KMS-11 (cell line): ENCODE results near the gene NCK1.

Experiments used
- H2AFZ ChIP-seq: fragments of 200-600 bp; sonication (generic); 2 replicates; pipeline ENCODE4 v1.6.1; 2016; ENCODE audit warnings: antibody characterized with exemption, mixed run types, low read depth
- H3K27ac ChIP-seq: fragments of 200-600 bp; sonication (generic); 2 replicates; pipeline ENCODE4 v1.6.1; 2016; ENCODE audit warnings: mild to moderate bottlenecking, mixed run types
- H3K27me3 ChIP-seq: fragments of 200-600 bp; sonication (generic); 2 replicates; pipeline ENCODE4 v1.6.1; 2017; ENCODE audit warnings: mild to moderate bottlenecking, low read depth, mixed run types, moderate library complexity; ENCODE audit not compliant: insufficient read depth
- H3K36me3 ChIP-seq: fragments of 200-600 bp; sonication (generic); 2 replicates; pipeline ENCODE4 v1.6.1; 2017; ENCODE audit warnings: mild to moderate bottlenecking, mixed run types; ENCODE audit not compliant: insufficient read depth
- H3K4me1 ChIP-seq: fragments of 200-600 bp; sonication (generic); 2 replicates; pipeline ENCODE4 v1.6.1; 2016; ENCODE audit warnings: mild to moderate bottlenecking, low read depth, mixed run types; ENCODE audit not compliant: poor library complexity, severe bottlenecking
- H3K4me2 ChIP-seq: fragments of 200-600 bp; sonication (generic); 2 replicates; pipeline ENCODE4 v1.7.0; 2016; ENCODE audit warnings: mild to moderate bottlenecking, mixed run types
- H3K4me3 ChIP-seq: fragments of 200-600 bp; sonication (generic); IDR thresholded peaks from 2 replicates; pipeline ENCODE4 v1.6.1; 2017; ENCODE audit warnings: low read depth, low read length, mixed read lengths; ENCODE audit not compliant: insufficient read depth
- H3K79me2 ChIP-seq: fragments of 200-600 bp; sonication (generic); 2 replicates; pipeline ENCODE4 v1.6.1; 2016; ENCODE audit warnings: low read depth, mixed run types; ENCODE audit not compliant: insufficient read depth
- H3K9ac ChIP-seq: fragments of 200-600 bp; sonication (generic); 2 replicates; pipeline ENCODE4 v1.6.1; 2016; ENCODE audit warnings: mild to moderate bottlenecking, mixed run types
- H4K20me1 ChIP-seq: fragments of 200-600 bp; sonication (generic); 2 replicates; pipeline ENCODE4 v1.6.1; 2016; ENCODE audit warnings: mild to moderate bottlenecking, mixed run types; ENCODE audit not compliant: insufficient read depth
- TF ChIP-seq, protein P1 (sequence below): fragments of 200-600 bp; sonication (generic); conservative IDR thresholded peaks from 2 replicates; pipeline ENCODE4 v1.6.1; 2017; ENCODE audit warnings: low read depth, mild to moderate bottlenecking, antibody characterized with exemption, low read length, moderate library complexity, mixed read lengths

NCK1 gene

GRCh38 chr3:136990826-136991225 lies 128.8 kb downstream of the NCK1 start:
- H3K79me2 ChIP-seq, result no peaks in the 10 kb centered on the region
- no peaks in the 10 kb centered on the region for H4K20me1 ChIP-seq
- no peak overlapping the region for H3K27ac ChIP-seq
- H3K9ac ChIP-seq, result no peak overlapping the region
- H3K4me1 ChIP-seq, result no peaks in the 10 kb centered on the region
- H3K36me3 ChIP-seq, result no peaks in the 10 kb centered on the region
- no peak overlapping the region for H3K4me3 ChIP-seq
- no peak overlapping the region for H3K4me2 ChIP-seq
- H3K27me3 ChIP-seq, result no peaks in the 10 kb centered on the region
- no peak overlapping the region for H2AFZ ChIP-seq
- TF ChIP-seq, protein P1, sequence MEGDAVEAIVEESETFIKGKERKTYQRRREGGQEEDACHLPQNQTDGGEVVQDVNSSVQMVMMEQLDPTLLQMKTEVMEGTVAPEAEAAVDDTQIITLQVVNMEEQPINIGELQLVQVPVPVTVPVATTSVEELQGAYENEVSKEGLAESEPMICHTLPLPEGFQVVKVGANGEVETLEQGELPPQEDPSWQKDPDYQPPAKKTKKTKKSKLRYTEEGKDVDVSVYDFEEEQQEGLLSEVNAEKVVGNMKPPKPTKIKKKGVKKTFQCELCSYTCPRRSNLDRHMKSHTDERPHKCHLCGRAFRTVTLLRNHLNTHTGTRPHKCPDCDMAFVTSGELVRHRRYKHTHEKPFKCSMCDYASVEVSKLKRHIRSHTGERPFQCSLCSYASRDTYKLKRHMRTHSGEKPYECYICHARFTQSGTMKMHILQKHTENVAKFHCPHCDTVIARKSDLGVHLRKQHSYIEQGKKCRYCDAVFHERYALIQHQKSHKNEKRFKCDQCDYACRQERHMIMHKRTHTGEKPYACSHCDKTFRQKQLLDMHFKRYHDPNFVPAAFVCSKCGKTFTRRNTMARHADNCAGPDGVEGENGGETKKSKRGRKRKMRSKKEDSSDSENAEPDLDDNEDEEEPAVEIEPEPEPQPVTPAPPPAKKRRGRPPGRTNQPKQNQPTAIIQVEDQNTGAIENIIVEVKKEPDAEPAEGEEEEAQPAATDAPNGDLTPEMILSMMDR, result no peak

DNA sequence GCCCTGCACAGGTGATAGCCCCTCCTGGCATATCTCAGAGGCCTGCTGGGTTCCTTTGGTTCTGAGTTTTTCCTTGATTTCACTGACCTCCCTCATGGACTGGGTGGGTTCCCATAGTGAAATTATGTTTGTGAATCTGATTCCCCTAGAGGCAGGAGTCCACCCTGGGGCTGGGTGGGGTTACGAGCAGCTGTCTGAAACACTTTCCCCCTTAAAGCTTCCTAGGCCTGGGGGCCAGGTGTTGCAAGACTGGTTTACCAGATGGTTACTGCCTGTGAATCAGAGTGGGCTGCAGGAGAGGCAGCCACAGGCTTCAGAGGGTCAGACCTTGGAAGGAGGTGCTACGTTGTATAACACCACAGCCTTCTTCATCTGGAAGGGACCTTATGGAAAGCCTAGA lies 130.1 kb downstream of the NCK1 start:
- no peak overlapping the region for H3K27ac ChIP-seq

GRCh38 chr3:136994772-136995516 lies 132.9 kb downstream of the NCK1 start:
- Histone ChIP-seq H3K4me3 (no peak overlapping the region), H3K79me2 (no peaks in the 10 kb centered on the region), H3K27ac (no peak overlapping the region), H3K4me1 (no peaks in the 10 kb centered on the region), H3K4me2 (no peak overlapping the region), H3K27me3 (no peaks in the 10 kb centered on the region), H2AFZ (no peak overlapping the region), H3K36me3 (no peaks in the 10 kb centered on the region), H3K9ac (no peak overlapping the region), H4K20me1 (no peaks in the 10 kb centered on the region)
- TF ChIP-seq, protein P1, result no peak

More for the DNA sequence above, 130.1 kb downstream of the NCK1 start:
- no peaks in the 10 kb centered on the region for H3K4me1 ChIP-seq
- H3K9ac ChIP-seq, result no peak overlapping the region
- no peaks in the 10 kb centered on the region for H4K20me1 ChIP-seq
- H3K4me2 ChIP-seq, result no peak overlapping the region
- H3K36me3 ChIP-seq, result no peaks in the 10 kb centered on the region
- H3K27me3 ChIP-seq, result no peaks in the 10 kb centered on the region
- TF ChIP-seq, protein P1, result no peak
- H3K79me2 ChIP-seq, result no peaks in the 10 kb centered on the region
- H2AFZ ChIP-seq, result no peak overlapping the region
- no peak overlapping the region for H3K4me3 ChIP-seq

GRCh38 chr3:136995652-136996051 lies 133.6 kb downstream of the NCK1 start:
- H4K20me1 ChIP-seq, result no peaks in the 10 kb centered on the region
- H2AFZ ChIP-seq, result no peak overlapping the region
- H3K27ac ChIP-seq, result no peak overlapping the region
- H3K4me2 ChIP-seq, result no peak overlapping the region
- no peaks in the 10 kb centered on the region for H3K36me3 ChIP-seq
- no peak overlapping the region for H3K9ac ChIP-seq
- H3K4me1 ChIP-seq, result no peaks in the 10 kb centered on the region
- TF ChIP-seq, protein P1, result no peak
- no peaks in the 10 kb centered on the region for H3K27me3 ChIP-seq
- H3K4me3 ChIP-seq, result no peak overlapping the region
- no peaks in the 10 kb centered on the region for H3K79me2 ChIP-seq
